ENCODE results near the gene LCA5.

DNA sequence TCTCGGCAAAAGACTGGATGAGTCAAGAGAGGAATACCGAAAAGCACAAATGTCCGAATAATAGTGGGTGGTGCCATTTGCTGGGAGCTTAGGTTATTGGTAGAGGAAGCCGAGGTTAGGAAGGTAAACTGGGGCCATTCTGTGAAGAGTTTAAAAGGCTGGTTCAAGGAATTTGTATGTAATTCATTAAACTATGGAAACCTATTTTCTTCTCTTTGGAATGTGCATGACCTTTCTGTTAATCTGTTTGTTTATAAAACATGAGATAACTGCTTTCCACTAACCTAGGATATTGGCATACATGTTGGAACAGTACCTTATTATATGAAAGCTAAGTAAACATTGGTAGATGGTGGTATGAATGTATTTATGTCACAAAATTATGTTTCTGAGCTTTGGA lies 71.8 kb downstream of the LCA5 start:
- TF ChIP-seq, protein P1, sequence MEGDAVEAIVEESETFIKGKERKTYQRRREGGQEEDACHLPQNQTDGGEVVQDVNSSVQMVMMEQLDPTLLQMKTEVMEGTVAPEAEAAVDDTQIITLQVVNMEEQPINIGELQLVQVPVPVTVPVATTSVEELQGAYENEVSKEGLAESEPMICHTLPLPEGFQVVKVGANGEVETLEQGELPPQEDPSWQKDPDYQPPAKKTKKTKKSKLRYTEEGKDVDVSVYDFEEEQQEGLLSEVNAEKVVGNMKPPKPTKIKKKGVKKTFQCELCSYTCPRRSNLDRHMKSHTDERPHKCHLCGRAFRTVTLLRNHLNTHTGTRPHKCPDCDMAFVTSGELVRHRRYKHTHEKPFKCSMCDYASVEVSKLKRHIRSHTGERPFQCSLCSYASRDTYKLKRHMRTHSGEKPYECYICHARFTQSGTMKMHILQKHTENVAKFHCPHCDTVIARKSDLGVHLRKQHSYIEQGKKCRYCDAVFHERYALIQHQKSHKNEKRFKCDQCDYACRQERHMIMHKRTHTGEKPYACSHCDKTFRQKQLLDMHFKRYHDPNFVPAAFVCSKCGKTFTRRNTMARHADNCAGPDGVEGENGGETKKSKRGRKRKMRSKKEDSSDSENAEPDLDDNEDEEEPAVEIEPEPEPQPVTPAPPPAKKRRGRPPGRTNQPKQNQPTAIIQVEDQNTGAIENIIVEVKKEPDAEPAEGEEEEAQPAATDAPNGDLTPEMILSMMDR (IDR thresholded peaks at IDR 0.05 in 2 of 3, conservative IDR thresholded peaks at IDR 0.05 in 1 of 3; ENCODE audit: borderline replicate concordance in 1 of 3, insufficient read depth in 1 of 3, low read depth in 2 of 3, low read length in 2 of 3), result no peak
- TF ChIP-seq EGR1 (IDR thresholded peaks at IDR 0.05; ENCODE audit: low read depth) (no peak), POLR2A (IDR thresholded peaks at IDR 0.05; ENCODE audit: borderline replicate concordance, extremely low read depth, insufficient read depth, insufficient read length) (no peak), CEBPB (IDR thresholded peaks at IDR 0.05; ENCODE audit: low read depth) (no peak), SRF (IDR thresholded peaks at IDR 0.05; ENCODE audit: low read depth) (no peak), SP1 (IDR thresholded peaks at IDR 0.05; ENCODE audit: low read depth) (no peak), JUND (IDR thresholded peaks at IDR 0.05) (no peak), CBX3 (IDR thresholded peaks at IDR 0.05; ENCODE audit: low read depth) (no peak), YY1 (IDR thresholded peaks at IDR 0.05; ENCODE audit: extremely low read depth, insufficient replicate concordance, low read depth, low read length) (no peak), EZH2 (IDR thresholded peaks at IDR 0.05) (no peak)
- TF ChIP-seq, protein P2, sequence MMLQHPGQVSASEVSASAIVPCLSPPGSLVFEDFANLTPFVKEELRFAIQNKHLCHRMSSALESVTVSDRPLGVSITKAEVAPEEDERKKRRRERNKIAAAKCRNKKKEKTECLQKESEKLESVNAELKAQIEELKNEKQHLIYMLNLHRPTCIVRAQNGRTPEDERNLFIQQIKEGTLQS (IDR thresholded peaks at IDR 0.05), result no peak
- TF ChIP-seq, protein P3, sequence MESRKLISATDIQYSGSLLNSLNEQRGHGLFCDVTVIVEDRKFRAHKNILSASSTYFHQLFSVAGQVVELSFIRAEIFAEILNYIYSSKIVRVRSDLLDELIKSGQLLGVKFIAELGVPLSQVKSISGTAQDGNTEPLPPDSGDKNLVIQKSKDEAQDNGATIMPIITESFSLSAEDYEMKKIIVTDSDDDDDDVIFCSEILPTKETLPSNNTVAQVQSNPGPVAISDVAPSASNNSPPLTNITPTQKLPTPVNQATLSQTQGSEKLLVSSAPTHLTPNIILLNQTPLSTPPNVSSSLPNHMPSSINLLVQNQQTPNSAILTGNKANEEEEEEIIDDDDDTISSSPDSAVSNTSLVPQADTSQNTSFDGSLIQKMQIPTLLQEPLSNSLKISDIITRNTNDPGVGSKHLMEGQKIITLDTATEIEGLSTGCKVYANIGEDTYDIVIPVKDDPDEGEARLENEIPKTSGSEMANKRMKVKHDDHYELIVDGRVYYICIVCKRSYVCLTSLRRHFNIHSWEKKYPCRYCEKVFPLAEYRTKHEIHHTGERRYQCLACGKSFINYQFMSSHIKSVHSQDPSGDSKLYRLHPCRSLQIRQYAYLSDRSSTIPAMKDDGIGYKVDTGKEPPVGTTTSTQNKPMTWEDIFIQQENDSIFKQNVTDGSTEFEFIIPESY (IDR thresholded peaks at IDR 0.05; ENCODE audit: extremely low read depth, insufficient replicate concordance, low read length), result no peak
- TF ChIP-seq, protein P4, sequence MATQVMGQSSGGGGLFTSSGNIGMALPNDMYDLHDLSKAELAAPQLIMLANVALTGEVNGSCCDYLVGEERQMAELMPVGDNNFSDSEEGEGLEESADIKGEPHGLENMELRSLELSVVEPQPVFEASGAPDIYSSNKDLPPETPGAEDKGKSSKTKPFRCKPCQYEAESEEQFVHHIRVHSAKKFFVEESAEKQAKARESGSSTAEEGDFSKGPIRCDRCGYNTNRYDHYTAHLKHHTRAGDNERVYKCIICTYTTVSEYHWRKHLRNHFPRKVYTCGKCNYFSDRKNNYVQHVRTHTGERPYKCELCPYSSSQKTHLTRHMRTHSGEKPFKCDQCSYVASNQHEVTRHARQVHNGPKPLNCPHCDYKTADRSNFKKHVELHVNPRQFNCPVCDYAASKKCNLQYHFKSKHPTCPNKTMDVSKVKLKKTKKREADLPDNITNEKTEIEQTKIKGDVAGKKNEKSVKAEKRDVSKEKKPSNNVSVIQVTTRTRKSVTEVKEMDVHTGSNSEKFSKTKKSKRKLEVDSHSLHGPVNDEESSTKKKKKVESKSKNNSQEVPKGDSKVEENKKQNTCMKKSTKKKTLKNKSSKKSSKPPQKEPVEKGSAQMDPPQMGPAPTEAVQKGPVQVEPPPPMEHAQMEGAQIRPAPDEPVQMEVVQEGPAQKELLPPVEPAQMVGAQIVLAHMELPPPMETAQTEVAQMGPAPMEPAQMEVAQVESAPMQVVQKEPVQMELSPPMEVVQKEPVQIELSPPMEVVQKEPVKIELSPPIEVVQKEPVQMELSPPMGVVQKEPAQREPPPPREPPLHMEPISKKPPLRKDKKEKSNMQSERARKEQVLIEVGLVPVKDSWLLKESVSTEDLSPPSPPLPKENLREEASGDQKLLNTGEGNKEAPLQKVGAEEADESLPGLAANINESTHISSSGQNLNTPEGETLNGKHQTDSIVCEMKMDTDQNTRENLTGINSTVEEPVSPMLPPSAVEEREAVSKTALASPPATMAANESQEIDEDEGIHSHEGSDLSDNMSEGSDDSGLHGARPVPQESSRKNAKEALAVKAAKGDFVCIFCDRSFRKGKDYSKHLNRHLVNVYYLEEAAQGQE (IDR thresholded peaks at IDR 0.05; ENCODE audit: low read depth), result no peak
